Fibroblast of the aortic adventitia (primary cell): ENCODE measurements around the gene ZNF385A. TPM values are rescaled to one million over a fixed set of nuclear protein-coding genes. Genes with fewer than 3 reads are reported as not detected.
A peak's percentile ranks its signal among the peaks of the same experiment; 100 is the strongest.

Experiments used
- DNase-seq: peaks from one replicate; pipeline ENCODE4 v3.0.0-alpha.2; 2010; ENCODE audit warnings: low read depth
- H3K4me3 ChIP-seq: 2 replicates; pipeline ENCODE4 v1.5.1; 2011; ENCODE audit warnings: low read depth, mild to moderate bottlenecking, control low read depth, low read length, moderate library complexity
- CTCF ChIP-seq: IDR thresholded peaks from 2 replicates; pipeline ENCODE4 v1.5.1; 2011; ENCODE audit warnings: mild to moderate bottlenecking, low read length, control low read depth, inconsistent platforms; ENCODE audit not compliant: insufficient read depth
- total RNA-seq: library from RNA; depleted of rRNA; stranded (reverse); fragments of >200 nt; gene quantifications from 2 replicates; pipeline ENCODE4 v1.2.3, GENCODE V29; 2012; ENCODE audit warnings: low replicate concordance

The ZNF385A gene
- total RNA-seq, 1 donor = 0.99 TPM

- no peak overlapping the region for H3K4me3 ChIP-seq
- no peak for DNase-seq
- no peak for TF ChIP-seq CTCF
These were observed 34.9 kb downstream of the ZNF385A start for GRCh38 chr12:54349679-54350078.

GRCh38 chr12:54349036-54349435, 35.5 kb downstream of the ZNF385A start:
- H3K4me3 ChIP-seq = no peak overlapping the region
- no peak for DNase-seq
- no peak for TF ChIP-seq CTCF

- no peak overlapping the region for H3K4me3 ChIP-seq
- TF ChIP-seq CTCF = no peak
- DNase-seq = no peak
These were observed 42.9 kb downstream of the ZNF385A start for GRCh38 chr12:54341378-54342300.

GRCh38 chr12:54340846-54341245, 43.7 kb downstream of the ZNF385A start:
- H3K4me3 ChIP-seq = no peak overlapping the region
- no peak for DNase-seq
- no peak for TF ChIP-seq CTCF

GRCh38 chr12:54338698-54339296, 45.7 kb downstream of the ZNF385A start:
- peak; percentile 85 for DNase-seq
- H3K4me3 ChIP-seq = no peak overlapping the region
- TF ChIP-seq CTCF = no peak

GRCh38 chr12:54337854-54338650, 46.5 kb downstream of the ZNF385A start:
- H3K4me3 ChIP-seq = no peak overlapping the region
- peak; percentile 23 for TF ChIP-seq CTCF
- peak; percentile 54 for DNase-seq
